ENCODE data around the gene HIVEP1.

- TF ChIP-seq, protein P1, sequence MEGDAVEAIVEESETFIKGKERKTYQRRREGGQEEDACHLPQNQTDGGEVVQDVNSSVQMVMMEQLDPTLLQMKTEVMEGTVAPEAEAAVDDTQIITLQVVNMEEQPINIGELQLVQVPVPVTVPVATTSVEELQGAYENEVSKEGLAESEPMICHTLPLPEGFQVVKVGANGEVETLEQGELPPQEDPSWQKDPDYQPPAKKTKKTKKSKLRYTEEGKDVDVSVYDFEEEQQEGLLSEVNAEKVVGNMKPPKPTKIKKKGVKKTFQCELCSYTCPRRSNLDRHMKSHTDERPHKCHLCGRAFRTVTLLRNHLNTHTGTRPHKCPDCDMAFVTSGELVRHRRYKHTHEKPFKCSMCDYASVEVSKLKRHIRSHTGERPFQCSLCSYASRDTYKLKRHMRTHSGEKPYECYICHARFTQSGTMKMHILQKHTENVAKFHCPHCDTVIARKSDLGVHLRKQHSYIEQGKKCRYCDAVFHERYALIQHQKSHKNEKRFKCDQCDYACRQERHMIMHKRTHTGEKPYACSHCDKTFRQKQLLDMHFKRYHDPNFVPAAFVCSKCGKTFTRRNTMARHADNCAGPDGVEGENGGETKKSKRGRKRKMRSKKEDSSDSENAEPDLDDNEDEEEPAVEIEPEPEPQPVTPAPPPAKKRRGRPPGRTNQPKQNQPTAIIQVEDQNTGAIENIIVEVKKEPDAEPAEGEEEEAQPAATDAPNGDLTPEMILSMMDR (IDR thresholded peaks at IDR 0.05; ENCODE audit: insufficient read depth, low read depth, low read length), result no peak
- no peak for TF ChIP-seq EZH2 (IDR thresholded peaks at IDR 0.05; ENCODE audit: insufficient read depth, low read length)
These were observed 22.2 kb downstream of the HIVEP1 start for GRCh38 chr6:12034349-12034748.
